Transverse colon (tissue), 4 donors: ENCODE data around the gene SUSD4.

Experiments
- CTCF ChIP-seq, 5 experiments: fragments of 200-600 bp in 3 of 5; fragments of 450-650 bp in 2 of 5; sonication (generic) in 3 of 5; IDR thresholded peaks; 1 replicate in 2 of 5; 2 replicates in 3 of 5; pipeline ENCODE4 v1.5.1; 2016 to 2017; ENCODE audit warnings: antibody characterized with exemption in 5 of 5, inconsistent platforms in 3 of 5, mild to moderate bottlenecking in 2 of 5, moderate library complexity in 1 of 5
- EP300 ChIP-seq: sonication (generic); formaldehyde crosslinking; IDR thresholded peaks from one replicate; pipeline ENCODE4 v1.6.1; 2017; ENCODE audit warnings: antibody characterized with exemption, low read depth
- POLR2A ChIP-seq: fragments of 450-650 bp; IDR thresholded peaks from one replicate; pipeline ENCODE4 v1.6.1; 2016; ENCODE audit warnings: antibody characterized with exemption, mild to moderate bottlenecking, moderate library complexity
- POLR2AphosphoS5 ChIP-seq, 3 donors: sonication (generic); formaldehyde crosslinking; IDR thresholded peaks; one replicate each; pipeline ENCODE4 v1.6.1; 2016; ENCODE audit warnings: antibody characterized with exemption in 3 of 3

DNA sequence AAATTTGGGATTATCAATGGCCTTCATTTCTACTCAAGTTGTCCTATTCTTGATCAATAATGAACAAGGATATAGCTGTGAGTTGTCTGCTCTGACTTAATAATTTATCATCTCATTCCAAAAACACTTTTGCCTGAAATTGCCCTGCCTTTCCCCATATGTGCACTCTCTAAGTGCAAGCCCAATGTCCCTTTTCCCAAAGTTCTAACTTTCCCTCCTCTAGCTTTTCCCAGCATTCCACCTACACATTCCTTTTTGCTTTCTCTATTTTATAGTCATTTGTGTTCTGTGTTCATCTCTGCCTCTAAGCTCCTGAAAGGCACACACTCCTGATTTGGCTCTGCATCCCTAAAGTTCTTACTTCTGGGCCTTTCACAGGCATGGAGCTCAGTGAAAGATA lies 34.7 kb downstream of the SUSD4 start:
- TF ChIP-seq CTCF (IDR thresholded peaks at IDR 0.05): no peak
- TF ChIP-seq POLR2AphosphoS5 (IDR thresholded peaks at IDR 0.05): no peak
- TF ChIP-seq POLR2A: no peak
- no peak for TF ChIP-seq EP300
